SK-N-MC (cell line): ENCODE measurements around the gene GTF3C2.

Source experiments
- EZH2 ChIP-seq: fragments of 200-600 bp; sonication (generic); IDR thresholded peaks from one replicate; pipeline ENCODE4 v1.6.1; 2017; ENCODE audit warnings: antibody characterized with exemption
- POLR2AphosphoS5 ChIP-seq: IDR thresholded peaks from 2 replicates; pipeline ENCODE4 v1.6.1; 2012; ENCODE audit warnings: mild to moderate bottlenecking, low read depth, low read length, borderline replicate concordance

DNA sequence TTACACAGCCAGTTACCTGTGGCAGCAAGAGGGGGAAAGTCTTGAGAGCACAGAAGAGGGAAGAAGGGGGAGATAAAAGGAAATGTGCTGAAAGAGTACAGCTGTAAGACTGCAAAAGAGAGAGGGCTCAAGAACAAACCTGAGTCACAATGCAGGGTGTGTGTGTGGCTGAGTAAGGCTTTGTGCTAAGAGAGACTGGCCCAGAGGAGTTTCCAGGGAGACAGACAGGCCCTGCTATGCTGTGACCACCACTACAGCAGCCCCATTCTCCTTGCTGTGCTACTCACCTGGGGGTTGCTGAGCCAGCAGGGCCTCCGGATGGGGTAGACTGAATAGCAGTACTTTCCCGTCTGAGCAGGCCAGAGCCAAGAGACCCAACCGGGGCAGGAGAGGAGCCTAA lies 21.3 kb downstream of the GTF3C2 start:
- TF ChIP-seq POLR2AphosphoS5 (no peak), EZH2 (no peak)
